ENCODE measurements around the gene CCDC85C.

GRCh38 chr14:99593971-99594841 is 9.8 kb downstream of the CCDC85C start:
- TF ChIP-seq CTCF (IDR thresholded peaks at IDR 0.05) (no peak), POLR2AphosphoS5 (IDR thresholded peaks at IDR 0.05) (no peak)
